GM10248 (cell line): ENCODE data around the gene CYLD.

Source experiments
- CTCF ChIA-PET: fragments of 300-600 bp; sonication (Branson Sonifier 250); formaldehyde crosslinking; extraction: SDS; loops from one replicate; lab custom pipeline; 2021; ENCODE audit warnings: antibody characterized with exemption; lab: Yijun Ruan, JAX
- POLR2A ChIA-PET: fragments of 350-650 bp; sonication (Branson Sonifier 250); formaldehyde crosslinking; extraction: SDS; loops from one replicate; lab custom pipeline; 2020; ENCODE audit warnings: antibody characterized with exemption; lab: Yijun Ruan, JAX
- DNase-seq: peaks from one replicate; pipeline ENCODE4 v3.0.0; 2012; ENCODE audit errors: extremely low spot score
- TF ChIP-seq, protein P1 (sequence below): IDR thresholded peaks from 2 replicates; pipeline ENCODE4 v1.5.1; 2012; ENCODE audit warnings: mild to moderate bottlenecking, low read depth; ENCODE audit errors: extremely low read depth, missing control alignments, control extremely low read depth

CYLD gene

DNA sequence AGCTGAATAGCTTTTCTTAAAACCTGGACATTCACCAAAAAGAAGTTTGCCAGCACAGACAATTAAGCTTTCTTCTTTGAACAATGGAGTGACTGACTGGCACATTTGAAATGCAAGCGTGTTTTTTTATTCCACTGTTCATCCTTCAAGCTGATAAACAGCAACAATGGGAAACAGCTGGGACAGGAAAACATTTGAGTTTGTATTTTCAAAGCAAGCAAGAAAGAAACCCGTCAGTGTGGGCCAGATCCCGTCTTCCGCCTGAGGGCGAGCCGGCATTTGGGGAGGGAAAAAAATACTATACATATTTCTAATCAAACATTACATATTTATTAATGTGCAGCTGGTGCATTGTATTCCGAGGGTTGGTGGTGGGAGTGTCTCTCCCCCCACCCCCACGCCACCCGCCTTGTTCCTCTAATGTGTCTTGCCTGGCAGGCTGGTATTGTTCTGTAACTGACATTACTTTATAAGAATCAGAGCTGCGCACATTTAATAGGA, 94.3 kb downstream of the CYLD start:
- TF ChIP-seq, protein P1, sequence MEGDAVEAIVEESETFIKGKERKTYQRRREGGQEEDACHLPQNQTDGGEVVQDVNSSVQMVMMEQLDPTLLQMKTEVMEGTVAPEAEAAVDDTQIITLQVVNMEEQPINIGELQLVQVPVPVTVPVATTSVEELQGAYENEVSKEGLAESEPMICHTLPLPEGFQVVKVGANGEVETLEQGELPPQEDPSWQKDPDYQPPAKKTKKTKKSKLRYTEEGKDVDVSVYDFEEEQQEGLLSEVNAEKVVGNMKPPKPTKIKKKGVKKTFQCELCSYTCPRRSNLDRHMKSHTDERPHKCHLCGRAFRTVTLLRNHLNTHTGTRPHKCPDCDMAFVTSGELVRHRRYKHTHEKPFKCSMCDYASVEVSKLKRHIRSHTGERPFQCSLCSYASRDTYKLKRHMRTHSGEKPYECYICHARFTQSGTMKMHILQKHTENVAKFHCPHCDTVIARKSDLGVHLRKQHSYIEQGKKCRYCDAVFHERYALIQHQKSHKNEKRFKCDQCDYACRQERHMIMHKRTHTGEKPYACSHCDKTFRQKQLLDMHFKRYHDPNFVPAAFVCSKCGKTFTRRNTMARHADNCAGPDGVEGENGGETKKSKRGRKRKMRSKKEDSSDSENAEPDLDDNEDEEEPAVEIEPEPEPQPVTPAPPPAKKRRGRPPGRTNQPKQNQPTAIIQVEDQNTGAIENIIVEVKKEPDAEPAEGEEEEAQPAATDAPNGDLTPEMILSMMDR: no peak
- POLR2A ChIA-PET: no interaction called here
- DNase-seq: no peak
- CTCF ChIA-PET: interaction anchor here (1.5 to 2.8 kb wide), 2 partner anchors 11 to 29 kb away, joined by 3 to 9 read pairs; no protein-coding TSS in a partner anchor

DNA sequence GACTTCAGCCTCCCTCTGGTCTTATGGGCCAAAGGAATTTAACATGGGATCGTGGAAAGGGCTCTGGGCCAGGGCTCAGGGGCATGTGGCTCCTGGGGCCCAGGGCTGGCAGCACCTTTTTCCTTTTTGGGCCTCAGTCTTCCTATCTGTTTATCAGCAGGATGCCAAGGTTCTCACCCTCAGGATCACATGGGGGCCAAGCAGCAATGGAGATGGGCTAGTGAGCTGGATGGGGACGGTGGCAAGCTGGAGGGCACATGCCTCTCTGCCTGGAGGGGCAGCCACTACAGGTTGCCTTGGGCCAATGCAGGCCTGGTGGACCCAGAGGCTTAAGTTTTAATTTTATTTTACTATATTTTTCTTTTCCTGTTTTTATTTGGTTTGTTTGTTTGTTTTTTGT, 95.4 kb downstream of the CYLD start:
- CTCF ChIA-PET: interaction anchor here (0.8 kb wide), 1 partner anchor 14 kb away, joined by 3 read pairs; no protein-coding TSS in a partner anchor
- POLR2A ChIA-PET: no interaction called here
- TF ChIP-seq, protein P1: no peak

DNA sequence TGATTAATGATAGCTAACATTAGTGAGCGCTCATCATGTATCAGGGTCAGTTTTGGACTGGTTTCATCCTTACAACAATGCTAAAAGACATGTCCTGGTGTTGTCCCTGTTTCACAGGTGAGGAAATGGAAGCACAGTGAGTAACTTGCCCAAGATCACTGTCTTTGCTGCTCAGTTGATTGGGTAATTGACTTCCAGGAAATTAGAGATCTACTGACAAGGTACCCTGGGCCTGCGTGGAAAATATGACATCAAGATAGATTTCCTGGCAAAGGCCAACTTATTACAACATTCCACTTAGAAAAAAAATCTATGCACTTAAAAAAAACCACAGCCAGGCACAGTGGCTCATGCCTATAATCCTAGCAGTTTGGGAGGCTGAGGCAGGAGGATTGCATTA, 96.3 kb downstream of the CYLD start:
- CTCF ChIA-PET: no interaction called here
- POLR2A ChIA-PET: no interaction called here
- no peak for DNase-seq
- TF ChIP-seq, protein P1: no peak

More for the DNA sequence above, 95.4 kb downstream of the CYLD start:
- DNase-seq: no peak

DNA sequence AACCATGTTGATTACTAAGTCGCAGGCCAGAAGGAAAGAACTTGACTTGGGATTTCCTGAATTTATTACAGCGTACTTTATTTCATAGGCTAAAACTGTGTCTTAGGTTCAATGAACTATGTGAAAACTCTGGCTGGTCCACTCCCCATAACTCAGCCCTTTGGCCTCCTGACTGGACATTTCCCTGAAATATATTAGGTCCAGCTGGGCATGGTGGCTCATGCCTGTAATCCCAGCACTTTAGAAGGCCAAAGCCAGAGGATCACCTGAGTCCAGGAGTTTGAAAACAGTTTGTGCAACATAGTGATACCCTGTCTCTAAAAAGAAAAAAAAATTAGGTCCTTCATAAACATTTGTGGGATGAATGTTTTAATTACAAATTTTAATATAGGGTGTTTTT, 97.0 kb downstream of the CYLD start:
- TF ChIP-seq, protein P1: no peak
- ChIA-PET POLR2A (no interaction called here), CTCF (no interaction called here)
- DNase-seq: no peak

DNA sequence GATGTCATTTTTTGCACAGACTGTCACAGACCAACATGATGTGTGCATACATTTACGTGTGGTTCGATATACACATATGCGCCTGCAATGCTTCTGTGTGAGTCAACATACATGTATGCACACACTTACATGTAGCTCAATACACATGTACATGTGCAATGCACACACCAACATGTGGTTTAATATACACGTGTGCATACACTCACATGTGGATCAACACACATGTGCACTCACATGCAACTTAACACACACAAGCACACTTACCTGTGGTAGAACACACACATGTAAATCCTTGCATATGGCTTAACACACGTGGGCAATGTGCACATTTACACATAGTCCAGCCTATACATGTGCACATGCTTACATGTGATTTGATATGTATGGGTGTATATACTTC, 97.5 kb downstream of the CYLD start:
- POLR2A ChIA-PET: no interaction called here
- TF ChIP-seq, protein P1: no peak
- CTCF ChIA-PET: no interaction called here
- no peak for DNase-seq

DNA sequence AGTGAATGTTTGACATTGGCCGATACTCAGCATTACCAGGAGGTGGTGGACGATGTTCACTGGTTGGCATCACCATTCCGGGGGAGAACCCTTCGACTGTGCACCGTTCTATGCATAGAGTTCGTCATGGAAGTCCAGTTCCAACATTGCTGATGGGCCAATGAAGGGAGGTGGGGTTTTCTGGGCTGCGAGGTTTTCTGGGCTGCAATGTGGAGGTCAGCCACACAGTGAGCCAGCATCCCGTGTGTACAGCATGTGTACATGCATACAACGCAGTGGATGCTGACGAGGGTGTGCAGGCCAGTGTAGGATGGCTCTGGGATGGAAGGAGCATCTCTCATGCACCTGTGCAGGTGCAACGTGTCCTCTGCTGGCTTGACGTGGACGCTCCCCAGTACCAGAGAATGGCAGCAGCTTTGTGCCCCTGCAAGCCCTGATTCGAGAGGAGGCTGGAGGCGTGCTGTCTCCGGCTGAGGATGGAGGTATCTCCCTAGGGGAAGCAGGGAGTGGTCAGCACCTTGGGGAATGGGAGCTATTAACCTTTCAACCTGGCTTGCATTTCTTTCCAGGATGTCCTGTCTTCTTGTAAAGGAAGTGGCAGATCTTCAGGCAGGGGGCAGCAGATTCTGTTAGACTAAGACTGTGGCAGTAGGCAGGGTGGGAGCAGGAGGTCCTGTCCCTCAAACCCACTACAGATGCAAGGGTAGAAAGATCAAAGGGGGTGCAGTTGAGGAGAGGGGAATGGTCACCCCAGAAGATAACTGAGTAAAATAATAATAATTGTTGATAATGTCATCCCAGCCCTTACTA, 98.2 kb downstream of the CYLD start:
- POLR2A ChIA-PET: no interaction called here
- CTCF ChIA-PET: interaction anchor here (1.3 kb wide), 1 partner anchor 34 kb away, joined by 3 read pairs; no protein-coding TSS in a partner anchor
- TF ChIP-seq, protein P1: no peak
- DNase-seq: no peak
